ENCODE results near the gene KDM1B. TPM values are rescaled to one million over a fixed set of nuclear protein-coding genes. Genes with fewer than 3 reads are reported as not detected.

KDM1B gene
- total and polyA plus RNA-seq, 2 of the 8 experiments (the other 6 are each of a cell fraction or from before 2014, with no cell fraction given): 3.7 to 7.5 TPM

DNA sequence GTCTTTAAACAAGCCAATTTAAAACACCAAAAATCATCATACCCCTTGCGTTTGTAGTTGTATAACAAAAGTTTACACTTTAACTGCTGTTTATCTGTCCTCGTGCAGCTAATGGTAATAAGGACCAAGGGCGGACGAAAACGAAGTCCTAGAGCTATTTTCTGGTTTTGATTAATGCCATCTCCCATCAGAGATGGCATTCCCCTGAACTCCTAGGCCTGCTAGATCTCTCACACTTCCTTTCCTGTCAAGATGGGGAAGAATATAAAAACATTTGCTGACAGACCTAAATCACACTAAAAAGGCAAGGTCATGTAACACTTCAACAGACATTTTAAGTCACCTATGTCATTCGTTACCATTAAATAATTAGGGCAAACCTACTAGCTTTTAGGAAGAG, 99.6 kb downstream of the KDM1B start:
- Histone ChIP-seq H3K79me2 (ENCODE audit: control insufficient read depth in 1 of 2, insufficient read depth in 2 of 2, low read length in 2 of 2) (peaks cover 17 to 97% of the 10 kb centered on the region in 2 experiments), H3K4me3 (ENCODE audit: extremely low read depth in 1 of 4, insufficient read depth in 2 of 4, low read depth in 3 of 4, low read length in 4 of 4) (no peak overlapping the region), H3K23me2 (ENCODE audit: low read depth, low read length) (no peaks in the 10 kb centered on the region), H2AK5ac (ENCODE audit: low read depth, low read length) (no peak overlapping the region), H2BK120ac (replicated peaks; ENCODE audit: low read depth, low read length) (no peak overlapping the region), H2BK15ac (ENCODE audit: low read length) (no peak overlapping the region), H2AFZ (ENCODE audit: low read length) (no peak overlapping the region), H3K56ac (replicated peaks; ENCODE audit: insufficient read length, low read depth, low read length) (no peak overlapping the region), H3K27me3 (replicated peaks in 1 of 4; ENCODE audit: control insufficient read depth in 3 of 4, extremely low read depth in 1 of 4, insufficient read depth in 3 of 4, low read length in 3 of 4) (no peaks in the 10 kb centered on the region), H4K91ac (replicated peaks; ENCODE audit: insufficient read length, low read length) (no peak overlapping the region), H3K36me3 (ENCODE audit: control insufficient read depth in 2 of 4, insufficient read depth in 4 of 4, low read length in 3 of 4) (peaks cover 12 to 86% (median 49%) of the 10 kb centered on the region in 4 experiments), H3K9me3 (ENCODE audit: insufficient read depth in 2 of 2, low read depth in 1 of 2, low read length in 1 of 2) (no peaks in the 10 kb centered on the region), H2BK12ac (ENCODE audit: low read depth, low read length) (no peak overlapping the region), H3K18ac (ENCODE audit: extremely low read depth, low read length) (no peak overlapping the region), H4K5ac (ENCODE audit: insufficient read length, low read depth, low read length) (no peak overlapping the region), H3K79me1 (ENCODE audit: low read depth, low read length) (no peaks in the 10 kb centered on the region), H3K4ac (replicated peaks; ENCODE audit: insufficient read length, low read depth, low read length) (no peak overlapping the region), H3K9ac (replicated peaks in 1 of 4; ENCODE audit: extremely low read depth in 1 of 4, low read depth in 3 of 4, low read length in 3 of 4) (peak overlapping the region in 1 of 4 experiments; percentile 11; a peak in 1 of 7 replicates), H3K4me1 (replicated peaks in 1 of 4; ENCODE audit: control insufficient read depth in 3 of 4, insufficient read depth in 4 of 4, low read length in 3 of 4) (no peaks in the 10 kb centered on the region), H3K23ac (ENCODE audit: insufficient read length) (no peak overlapping the region), H2BK20ac (ENCODE audit: low read length) (no peak overlapping the region), H4K20me1 (replicated peaks in 1 of 2; ENCODE audit: control insufficient read depth in 1 of 2, insufficient read depth in 2 of 2, low read length in 2 of 2) (peaks cover 16% of the 10 kb centered on the region in 2 experiments), H3K14ac (ENCODE audit: insufficient read length) (no peak overlapping the region), H3K27ac (ENCODE audit: low read depth, low read length) (no peak overlapping the region), H3K4me2 (ENCODE audit: insufficient read depth in 1 of 2, low read depth in 2 of 2, low read length in 2 of 2) (no peak overlapping the region), H4K8ac (ENCODE audit: extremely low read depth, insufficient read depth, low read length) (no peak overlapping the region), H2BK5ac (ENCODE audit: low read depth, low read length) (no peak overlapping the region)
- no peak for DNase-seq (ENCODE audit: low read depth in 1 of 2, low spot score in 2 of 2)
- WGBS, 2 experiments (ENCODE audit: extremely low coverage in 1 of 2, insufficient coverage in 1 of 2, insufficient read length in 1 of 2, insufficient replicate concordance in 2 of 2, low coverage in 1 of 2, low lambda C conversion rate in 2 of 2, missing lambda C conversion rate in 1 of 2): 93% methylated on average over 6 of the region's 6 CpGs; no CpG with 5 or more reads in 1 of the 2 experiments
- no peak for FAIRE-seq
- CTCF ChIA-PET (ENCODE audit: partially characterized antibody): interaction anchor here (1.0 kb wide), 1 partner anchor 133 kb away, joined by 3 read pairs; the partner anchor contains the start of gene NHLRC1
- POLR2A ChIA-PET (ENCODE audit: partially characterized antibody): interaction anchor here (0.6 to 4.3 kb wide), 5 partner anchors 9 to 66 kb away, joined by 4 to 21 read pairs (median 10); partner anchors contain the start of gene DEK
- TF ChIP-seq, protein P1, sequence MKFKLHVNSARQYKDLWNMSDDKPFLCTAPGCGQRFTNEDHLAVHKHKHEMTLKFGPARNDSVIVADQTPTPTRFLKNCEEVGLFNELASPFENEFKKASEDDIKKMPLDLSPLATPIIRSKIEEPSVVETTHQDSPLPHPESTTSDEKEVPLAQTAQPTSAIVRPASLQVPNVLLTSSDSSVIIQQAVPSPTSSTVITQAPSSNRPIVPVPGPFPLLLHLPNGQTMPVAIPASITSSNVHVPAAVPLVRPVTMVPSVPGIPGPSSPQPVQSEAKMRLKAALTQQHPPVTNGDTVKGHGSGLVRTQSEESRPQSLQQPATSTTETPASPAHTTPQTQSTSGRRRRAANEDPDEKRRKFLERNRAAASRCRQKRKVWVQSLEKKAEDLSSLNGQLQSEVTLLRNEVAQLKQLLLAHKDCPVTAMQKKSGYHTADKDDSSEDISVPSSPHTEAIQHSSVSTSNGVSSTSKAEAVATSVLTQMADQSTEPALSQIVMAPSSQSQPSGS (IDR thresholded peaks at IDR 0.05; ENCODE audit: low read length): no peak
- TF ChIP-seq RXRA (IDR thresholded peaks at IDR 0.05; ENCODE audit: insufficient read depth, low read depth, low read length) (no peak), TBP (IDR thresholded peaks at IDR 0.05; ENCODE audit: low read depth, low read length) (no peak), CHD2 (IDR thresholded peaks at IDR 0.05; ENCODE audit: low read length) (no peak), BCL11A (IDR thresholded peaks at IDR 0.05; ENCODE audit: low read depth in 2 of 2, low read length in 2 of 2) (no peak), SIRT6 (IDR thresholded peaks at IDR 0.05; ENCODE audit: low read length) (no peak), KDM5A (IDR thresholded peaks at IDR 0.05; ENCODE audit: low read length) (no peak), HDAC2 (IDR thresholded peaks at IDR 0.05; ENCODE audit: borderline replicate concordance in 1 of 2, low read depth in 2 of 2, low read length in 2 of 2) (no peak), RNF2 (IDR thresholded peaks at IDR 0.05; ENCODE audit: borderline replicate concordance, low read depth, low read length, missing control alignments, poor library complexity, severe bottlenecking) (no peak), RFX5 (IDR thresholded peaks at IDR 0.05; ENCODE audit: borderline replicate concordance, low read depth, low read length) (no peak), SP2 (IDR thresholded peaks at IDR 0.05; ENCODE audit: low read length) (no peak), CREB1 (IDR thresholded peaks at IDR 0.05) (no peak)
